ENCODE results near the gene SLC2A1.

Gene SLC2A1

DNA sequence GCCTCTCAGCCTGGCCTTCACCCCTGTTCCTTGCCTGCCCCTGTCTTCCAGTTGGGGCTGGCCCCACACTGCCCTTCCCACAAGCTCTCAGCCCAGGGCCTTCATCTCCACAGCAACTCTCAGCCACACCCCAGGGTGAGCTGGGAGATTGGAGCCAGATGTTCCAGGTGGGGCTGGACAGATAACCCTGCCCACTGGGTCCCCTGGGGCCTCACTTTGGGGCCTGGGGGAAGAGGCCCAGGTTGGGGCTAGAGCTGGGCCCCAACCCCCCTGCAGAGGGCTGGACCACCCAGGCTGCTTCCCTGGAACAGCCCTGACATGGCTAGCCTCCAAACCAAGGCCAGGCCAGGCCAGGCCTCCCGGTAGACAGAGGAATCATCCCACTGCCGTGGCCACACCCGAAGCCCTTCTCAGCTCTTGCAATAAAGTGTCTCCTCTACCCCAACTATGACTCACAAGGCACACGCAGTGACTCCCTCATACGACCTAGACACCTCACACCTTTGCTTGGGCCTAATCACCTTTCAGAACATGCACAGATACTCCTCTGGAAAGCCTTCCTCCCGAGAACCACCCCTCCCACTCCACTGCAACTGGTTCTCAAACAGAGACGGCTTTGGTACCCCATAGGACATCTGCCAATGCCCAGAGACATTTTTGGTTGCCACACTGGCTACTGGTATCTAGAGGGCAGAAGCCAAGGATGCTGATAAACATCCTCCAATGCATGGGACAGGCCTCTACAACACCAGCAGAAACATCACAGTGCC, 22.2 kb downstream of the SLC2A1 start:
- peak; percentile 14 for FAIRE-seq
- TF ChIP-seq TAF1 (IDR thresholded peaks at IDR 0.05; ENCODE audit: borderline replicate concordance, low read depth, low read length) (no peak), POLR2AphosphoS5 (IDR thresholded peaks at IDR 0.05; ENCODE audit: low read depth, low read length) (no peak), POLR2A (IDR thresholded peaks at IDR 0.05; ENCODE audit: low read depth, low read length) (no peak; the same call in 1 of the 2 replicates)
- DNase-seq (ENCODE audit: insufficient read length) = no peak

DNA sequence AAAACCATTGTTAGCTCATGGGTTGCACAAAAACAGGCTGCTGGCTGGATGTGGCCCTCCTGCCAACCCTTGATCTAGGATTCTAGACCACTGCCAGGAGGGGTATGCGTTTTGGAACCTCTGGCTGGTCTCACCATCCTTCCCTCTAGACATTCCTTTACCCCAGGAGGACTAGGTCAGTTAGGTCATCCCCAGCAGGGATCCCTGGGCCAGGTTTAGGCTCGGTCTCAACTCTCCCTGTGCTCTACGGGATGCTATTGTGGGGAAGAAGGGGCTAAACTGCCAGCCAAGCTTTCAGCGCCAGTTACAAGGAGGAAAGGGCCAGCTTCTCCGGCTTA, 22.7 kb downstream of the SLC2A1 start:
- TF ChIP-seq POLR2A (IDR thresholded peaks at IDR 0.05; ENCODE audit: low read depth, low read length) (no peak), POLR2AphosphoS5 (IDR thresholded peaks at IDR 0.05; ENCODE audit: low read depth, low read length) (no peak), TAF1 (IDR thresholded peaks at IDR 0.05; ENCODE audit: borderline replicate concordance, low read depth, low read length) (no peak)
- FAIRE-seq = no peak
- DNase-seq (ENCODE audit: insufficient read length) = no peak

- FAIRE-seq (no peak), DNase-seq (ENCODE audit: insufficient read length) (no peak)
- TF ChIP-seq POLR2A (IDR thresholded peaks at IDR 0.05; ENCODE audit: low read depth, low read length) = no peak
- TF ChIP-seq TAF1 (IDR thresholded peaks at IDR 0.05; ENCODE audit: borderline replicate concordance, low read depth, low read length) = no peak
- TF ChIP-seq POLR2AphosphoS5 (IDR thresholded peaks at IDR 0.05; ENCODE audit: low read depth, low read length) = no peak
These were observed 23.3 kb downstream of the SLC2A1 start for GRCh38 chr1:42935313-42935895.

GRCh38 chr1:42934541-42935312, 23.9 kb downstream of the SLC2A1 start:
- TF ChIP-seq POLR2A (IDR thresholded peaks at IDR 0.05; ENCODE audit: low read depth, low read length) (no peak), POLR2AphosphoS5 (IDR thresholded peaks at IDR 0.05; ENCODE audit: low read depth, low read length) (peak; percentile 22; the same call in 1 of the 2 replicates)
- FAIRE-seq (no peak), DNase-seq (ENCODE audit: insufficient read length) (no peak)

DNA sequence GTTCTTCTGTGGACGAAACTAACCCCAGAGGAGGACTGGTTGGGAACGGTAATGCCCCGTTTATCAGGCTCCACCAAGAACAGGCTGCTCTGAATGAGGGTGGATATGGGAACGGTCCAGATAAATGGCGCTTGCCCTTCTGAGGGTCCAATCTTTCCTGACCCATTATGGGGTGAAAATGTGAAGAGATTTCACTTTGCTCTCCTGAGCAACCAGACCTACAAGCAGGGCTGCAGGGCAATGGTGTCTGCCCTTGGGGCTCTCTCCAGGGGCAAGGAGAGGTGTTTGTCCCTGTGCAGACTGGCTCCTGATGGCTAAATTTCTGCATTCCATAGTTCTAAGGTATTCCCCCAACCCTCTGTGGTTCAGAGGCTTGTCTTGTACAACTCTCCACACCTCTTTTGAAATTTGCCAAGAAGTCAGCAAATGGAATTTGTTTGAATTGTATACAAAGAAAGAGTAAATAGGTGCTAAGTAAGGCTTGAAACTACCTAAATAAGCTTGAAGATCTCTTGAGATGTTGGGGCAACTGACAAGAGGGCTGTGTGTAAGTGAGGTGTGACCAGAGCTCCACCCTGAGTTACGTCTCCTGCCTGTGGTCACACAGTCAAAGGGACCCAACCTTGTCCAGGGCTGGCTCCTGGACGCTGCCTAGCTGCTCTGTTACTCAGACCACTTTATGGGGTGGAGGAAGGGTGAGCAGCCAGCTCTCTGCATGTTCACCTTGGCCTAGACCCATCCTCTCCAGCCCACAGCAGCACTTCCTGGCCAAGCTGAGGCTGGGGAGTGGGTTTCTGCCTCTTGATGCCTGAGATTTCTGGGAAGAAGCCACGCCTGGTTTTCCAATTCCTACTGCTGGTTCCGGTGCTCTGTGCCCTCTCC, 24.8 kb downstream of the SLC2A1 start:
- FAIRE-seq (no peak), DNase-seq (ENCODE audit: insufficient read length) (no peak)
- TF ChIP-seq POLR2AphosphoS5 (IDR thresholded peaks at IDR 0.05; ENCODE audit: low read depth, low read length) = no peak
- no peak for TF ChIP-seq POLR2A (IDR thresholded peaks at IDR 0.05; ENCODE audit: low read depth, low read length)
- no peak for TF ChIP-seq TAF1 (IDR thresholded peaks at IDR 0.05; ENCODE audit: borderline replicate concordance, low read depth, low read length)

DNA sequence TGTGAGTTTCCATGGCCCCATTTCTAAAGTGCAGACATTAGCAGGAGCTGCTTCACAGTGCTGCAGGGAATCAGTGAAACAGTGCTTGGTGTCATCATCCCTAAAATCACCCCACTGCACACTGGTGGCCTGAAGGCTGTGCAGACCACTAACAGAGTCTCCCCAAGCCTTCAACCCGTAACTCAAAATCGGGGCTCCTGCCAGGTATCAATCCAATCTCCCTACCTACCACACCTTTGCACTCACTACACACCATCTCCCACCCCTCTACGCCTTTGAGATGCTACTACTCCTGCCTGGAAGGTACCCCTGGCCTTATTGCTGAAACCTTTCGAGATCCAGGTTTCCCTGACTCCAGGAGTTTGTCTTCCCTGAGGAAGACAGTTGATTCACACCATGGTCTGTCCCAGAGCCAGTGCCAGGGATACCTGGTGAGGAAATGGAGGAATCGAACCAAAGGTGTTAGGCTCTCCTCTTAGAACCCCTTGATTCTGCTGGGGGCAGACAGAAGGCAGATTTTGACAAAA, 25.5 kb downstream of the SLC2A1 start:
- FAIRE-seq = no peak
- DNase-seq (ENCODE audit: insufficient read length) = no peak
- no peak for TF ChIP-seq TAF1 (IDR thresholded peaks at IDR 0.05; ENCODE audit: borderline replicate concordance, low read depth, low read length)
- TF ChIP-seq POLR2A (IDR thresholded peaks at IDR 0.05; ENCODE audit: low read depth, low read length) = no peak
- TF ChIP-seq POLR2AphosphoS5 (IDR thresholded peaks at IDR 0.05; ENCODE audit: low read depth, low read length) = no peak

DNA sequence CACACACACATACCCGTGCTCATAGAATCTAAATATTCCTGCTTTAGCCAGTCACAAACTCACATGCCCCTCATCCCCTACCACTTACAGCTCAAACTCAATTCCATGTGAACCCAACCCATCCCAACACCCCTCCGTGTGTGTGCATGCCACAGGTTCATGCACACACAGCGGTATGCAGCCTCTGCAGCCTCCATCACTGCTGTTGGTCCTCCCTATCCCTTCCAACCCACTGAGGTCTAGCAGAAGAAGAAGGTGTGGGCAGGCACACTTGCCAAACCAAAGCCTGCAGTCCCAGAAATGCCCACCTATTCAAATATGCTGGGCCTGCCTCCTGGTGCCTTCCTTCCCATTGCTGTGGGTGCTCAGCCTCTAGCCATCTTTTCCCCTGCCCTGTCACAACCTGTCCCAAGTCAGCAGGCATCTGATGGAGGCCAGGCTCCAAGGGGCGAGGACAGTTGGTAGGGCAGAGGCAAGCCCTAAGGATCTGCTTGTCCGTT, 26.2 kb downstream of the SLC2A1 start:
- FAIRE-seq = no peak
- no peak for DNase-seq (ENCODE audit: insufficient read length)
- TF ChIP-seq POLR2A (IDR thresholded peaks at IDR 0.05; ENCODE audit: low read depth, low read length) (no peak), TAF1 (IDR thresholded peaks at IDR 0.05; ENCODE audit: borderline replicate concordance, low read depth, low read length) (no peak), POLR2AphosphoS5 (IDR thresholded peaks at IDR 0.05; ENCODE audit: low read depth, low read length) (no peak)

DNA sequence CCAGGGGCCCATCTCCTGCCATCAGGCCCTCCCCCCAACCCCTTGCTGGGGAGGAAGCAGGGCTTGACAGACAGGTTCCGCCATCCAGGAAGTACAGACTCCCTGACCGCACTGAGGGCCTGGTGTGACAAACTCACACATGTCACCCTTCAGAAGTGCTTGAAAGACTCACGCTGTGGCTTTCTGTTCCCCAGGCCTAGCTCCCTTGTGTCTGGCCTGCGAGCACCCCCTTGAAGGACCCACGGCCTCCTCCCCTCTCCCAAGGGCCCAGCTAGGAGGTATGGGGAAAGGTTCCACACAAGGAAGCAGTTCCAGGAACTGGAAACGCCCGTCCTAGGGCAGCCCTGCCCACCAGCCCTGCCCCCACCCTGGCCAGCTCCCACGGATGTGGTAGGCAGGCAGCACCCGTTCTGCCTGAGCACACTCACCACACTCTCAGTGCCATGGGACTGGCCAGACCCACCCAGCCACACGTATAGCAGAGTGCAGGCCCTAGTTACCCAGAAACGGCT, 26.7 kb downstream of the SLC2A1 start:
- DNase-seq (ENCODE audit: insufficient read length) = peak; percentile 92
- peak; percentile 85 for FAIRE-seq
- TF ChIP-seq TAF1 (IDR thresholded peaks at IDR 0.05; ENCODE audit: borderline replicate concordance, low read depth, low read length) (peak; percentile 37; the same call in 1 of the 2 replicates), POLR2AphosphoS5 (IDR thresholded peaks at IDR 0.05; ENCODE audit: low read depth, low read length) (no peak)

DNA sequence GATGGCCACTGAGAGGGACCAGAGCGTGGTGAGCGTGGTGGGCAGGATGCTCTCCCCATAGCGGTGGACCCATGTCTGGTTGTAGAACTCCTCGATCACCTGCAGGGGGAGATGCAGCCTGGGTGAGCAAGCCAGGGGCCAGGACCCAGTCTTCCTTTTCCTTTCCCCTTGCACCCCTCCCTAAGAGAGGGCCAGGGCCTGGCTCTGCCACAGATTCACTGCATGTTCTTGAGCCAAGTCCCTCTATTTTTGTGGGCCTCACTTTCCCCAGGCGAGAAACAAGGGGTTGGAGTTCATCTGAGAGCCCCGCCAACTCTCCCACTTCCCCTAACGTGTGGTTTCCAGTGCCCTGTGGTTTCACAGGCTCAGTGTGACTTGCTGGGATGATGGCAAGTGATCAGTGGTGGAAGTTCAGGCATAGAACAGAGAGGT, 27.5 kb downstream of the SLC2A1 start:
- peak; percentile 86 for DNase-seq (ENCODE audit: insufficient read length)
- FAIRE-seq = no peak
- TF ChIP-seq POLR2A (IDR thresholded peaks at IDR 0.05; ENCODE audit: low read depth, low read length) (no peak), POLR2AphosphoS5 (IDR thresholded peaks at IDR 0.05; ENCODE audit: low read depth, low read length) (no peak), TAF1 (IDR thresholded peaks at IDR 0.05; ENCODE audit: borderline replicate concordance, low read depth, low read length) (no peak)
